ENCODE measurements around the gene SYNE1.

- no peak for TF ChIP-seq CTCF (conservative IDR thresholded peaks at IDR 0.05; ENCODE audit: low read length)
- no peak for TF ChIP-seq EZH2phosphoT487 (IDR thresholded peaks at IDR 0.05; ENCODE audit: borderline replicate concordance, low read depth, low read length)
Measured at GRCh38 chr6:152277826-152278329, 359.3 kb downstream of the SYNE1 start.

Data from OCI-LY7 (cell line).